Uterus (tissue), 2 donors: Measurements from ENCODE around the gene C9orf153.

Source experiments
- POLR2A ChIP-seq, 2 donors: fragments of 450-650 bp; IDR thresholded peaks; one replicate each; pipeline ENCODE4 v1.6.1; 2016; ENCODE audit warnings: antibody characterized with exemption in 2 of 2, mild to moderate bottlenecking in 1 of 2, moderate library complexity in 1 of 2
- TF ChIP-seq, protein P1 (sequence below), 4 experiments: fragments of 200-600 bp in 2 of 4; fragments of 450-650 bp in 2 of 4; sonication (generic) in 2 of 4; IDR thresholded peaks; one replicate each; pipeline ENCODE4 v1.5.1; 2016 to 2019; ENCODE audit warnings: antibody characterized with exemption in 4 of 4, mild to moderate bottlenecking in 2 of 4, moderate library complexity in 1 of 4

DNA sequence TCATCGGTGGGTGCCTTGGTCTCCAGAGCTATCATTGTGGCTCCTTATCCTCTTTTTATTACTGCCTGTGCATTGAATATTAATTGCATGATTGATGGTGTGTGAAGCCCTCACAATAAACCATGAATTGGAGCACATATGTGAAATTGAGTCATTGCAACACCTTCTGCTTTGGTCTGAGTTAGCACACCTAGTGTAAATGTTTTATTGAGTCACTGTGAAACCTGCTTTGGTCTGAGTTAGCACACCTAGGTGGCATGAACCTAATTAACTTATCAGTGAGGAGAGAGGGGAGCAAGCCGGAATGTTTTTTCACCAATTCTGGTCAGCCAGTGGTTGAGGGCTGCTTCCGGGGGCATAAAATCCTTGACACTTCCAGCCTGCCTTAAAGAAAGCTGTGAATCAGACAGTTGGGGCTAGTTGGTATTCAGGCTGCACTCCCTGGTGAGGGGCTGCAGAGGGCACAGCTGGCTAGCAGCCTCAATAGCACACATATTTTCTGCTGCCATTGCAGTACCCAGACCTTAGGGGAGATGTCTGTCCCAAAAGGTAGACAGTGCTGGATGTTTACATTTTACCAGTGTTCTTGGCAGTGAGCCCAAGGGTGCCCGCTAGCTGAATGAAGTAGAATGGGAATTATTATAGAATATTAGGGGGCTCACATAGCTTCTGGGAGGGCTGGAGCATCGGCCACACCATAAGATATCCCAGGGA lies 83.6 kb downstream of the C9orf153 start:
- TF ChIP-seq, protein P1, sequence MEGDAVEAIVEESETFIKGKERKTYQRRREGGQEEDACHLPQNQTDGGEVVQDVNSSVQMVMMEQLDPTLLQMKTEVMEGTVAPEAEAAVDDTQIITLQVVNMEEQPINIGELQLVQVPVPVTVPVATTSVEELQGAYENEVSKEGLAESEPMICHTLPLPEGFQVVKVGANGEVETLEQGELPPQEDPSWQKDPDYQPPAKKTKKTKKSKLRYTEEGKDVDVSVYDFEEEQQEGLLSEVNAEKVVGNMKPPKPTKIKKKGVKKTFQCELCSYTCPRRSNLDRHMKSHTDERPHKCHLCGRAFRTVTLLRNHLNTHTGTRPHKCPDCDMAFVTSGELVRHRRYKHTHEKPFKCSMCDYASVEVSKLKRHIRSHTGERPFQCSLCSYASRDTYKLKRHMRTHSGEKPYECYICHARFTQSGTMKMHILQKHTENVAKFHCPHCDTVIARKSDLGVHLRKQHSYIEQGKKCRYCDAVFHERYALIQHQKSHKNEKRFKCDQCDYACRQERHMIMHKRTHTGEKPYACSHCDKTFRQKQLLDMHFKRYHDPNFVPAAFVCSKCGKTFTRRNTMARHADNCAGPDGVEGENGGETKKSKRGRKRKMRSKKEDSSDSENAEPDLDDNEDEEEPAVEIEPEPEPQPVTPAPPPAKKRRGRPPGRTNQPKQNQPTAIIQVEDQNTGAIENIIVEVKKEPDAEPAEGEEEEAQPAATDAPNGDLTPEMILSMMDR (IDR thresholded peaks at IDR 0.05), result no peak
- no peak for TF ChIP-seq POLR2A (IDR thresholded peaks at IDR 0.05)
